HG03439 (cell line): ENCODE results near the gene EXD2.
"Not testable (repeated sequence)": the region's sequence is repeated elsewhere in the genome, so short reads cannot be mapped to it uniquely, and the experiment has no call there.

Experiments
- ATAC-seq: cut with Tn5 transposase; IDR thresholded peaks from one replicate; pipeline ENCODE4 v1.9.1; 2021; ENCODE audit warnings: mild to moderate bottlenecking, moderate library complexity; ENCODE audit not compliant: unreplicated experiment

Gene EXD2

GRCh38 chr14:69190191-69190590 is 1.1 kb upstream of the EXD2 start:
- no peak for ATAC-seq

- no peak for ATAC-seq
Observed at GRCh38 chr14:69193721-69194120, 2.4 kb downstream of the EXD2 start.

- no peak for ATAC-seq
Observed at GRCh38 chr14:69199786-69200185, 8.5 kb downstream of the EXD2 start.

- no peak for ATAC-seq
Observed at GRCh38 chr14:69204753-69205152, 13.5 kb downstream of the EXD2 start.

- no peak for ATAC-seq
Observed at GRCh38 chr14:69207435-69208041, 16.2 kb downstream of the EXD2 start.

GRCh38 chr14:69208666-69209065 is 17.4 kb downstream of the EXD2 start:
- ATAC-seq, result no peak

GRCh38 chr14:69214393-69214792 is 23.1 kb downstream of the EXD2 start:
- ATAC-seq, result no peak

- not testable (repeated sequence) for ATAC-seq
Observed at GRCh38 chr14:69217663-69218062, 26.4 kb downstream of the EXD2 start.

- no peak for ATAC-seq
Observed at GRCh38 chr14:69224946-69225345, 33.6 kb downstream of the EXD2 start.

GRCh38 chr14:69226178-69226577 is 34.9 kb downstream of the EXD2 start:
- ATAC-seq, result no peak

- no peak for ATAC-seq
Observed at GRCh38 chr14:69226736-69227135, 35.4 kb downstream of the EXD2 start.

- ATAC-seq, result no peak
Observed at GRCh38 chr14:69231486-69231885, 40.2 kb downstream of the EXD2 start.

GRCh38 chr14:69232388-69232787 is 41.1 kb downstream of the EXD2 start:
- ATAC-seq, result no peak

- ATAC-seq, result no peak
Observed at GRCh38 chr14:69234106-69234505, 42.8 kb downstream of the EXD2 start.

GRCh38 chr14:69235708-69236107 is 44.4 kb downstream of the EXD2 start:
- ATAC-seq, result no peak

- no peak for ATAC-seq
Observed at GRCh38 chr14:69237142-69237541, 45.8 kb downstream of the EXD2 start.

- no peak for ATAC-seq
Observed at GRCh38 chr14:69237584-69237983, 46.3 kb downstream of the EXD2 start.

GRCh38 chr14:69238883-69239282 is 47.6 kb downstream of the EXD2 start:
- ATAC-seq, result no peak

GRCh38 chr14:69240527-69241173 is 49.4 kb downstream of the EXD2 start:
- ATAC-seq, result no peak

GRCh38 chr14:69241577-69241976 is 50.3 kb downstream of the EXD2 start:
- no peak for ATAC-seq

- ATAC-seq, result no peak
Observed at GRCh38 chr14:69242311-69243224, 51.3 kb downstream of the EXD2 start.

- ATAC-seq, result no peak
Observed at GRCh38 chr14:69244946-69245345, 53.6 kb downstream of the EXD2 start.
